Heart left ventricle (tissue), 13 donors: ENCODE data around the gene RHOB.

Source experiments
- CTCF ChIP-seq, 12 donors: fragments of 200-600 bp; sonication (generic) in 4 of 12; IDR thresholded peaks; one replicate each; pipeline versions ENCODE4 v1.5.0 to v1.8.0; 2018 to 2022; ENCODE audit warnings: antibody characterized with exemption in 12 of 12, mild to moderate bottlenecking in 5 of 12
- POLR2A ChIP-seq, 2 donors: fragments of 450-650 bp; IDR thresholded peaks; one replicate each; pipeline ENCODE4 v1.6.1; 2017; ENCODE audit warnings: antibody characterized with exemption in 2 of 2, mild to moderate bottlenecking in 2 of 2, moderate library complexity in 2 of 2
- donor health status: ischemic (EF 13 %, LVEDD 7.1; RV severe dilation, severe dysfunction).
- donor health status: DM: no; HTN: yes; CAD: no.
- donor health status: DM: no; HTN: no; CAD: no.
- donor health status: ischemic (EF 25% LVEDD 6.9; RV normal size, moderate dysfunction).
- donor health status: ischemic (EF 25% LVEDD 5.7; RV mildly dilated, moderate dysfunction).
- donor health status: ischemic (EF 35%, LVEDD 5.7; RV mildly dilated, moderate dysfunction).
- donor health status: nonischemic (EF 11% LVEDD 7.7; RV severe dilation, severe dysfunction).
- donor health status: DM: yes; HTN: yes; CAD: no.
- donor health status: PGD.
- donor health status: ischemic (EF 29% LVEDD 5.4; RV normal size, mild dysfunction).
- donor health status: nonischemic (EF 23%, LVEDD 6.1; RV moderate dilation, normal function).

- TF ChIP-seq CTCF (IDR thresholded peaks at IDR 0.05) (no peak), POLR2A (IDR thresholded peaks at IDR 0.05) (no peak)
These were observed 30.2 kb upstream of the RHOB start for GRCh38 chr2:20416723-20417122.
